Mesodermal cell (in vitro differentiated cells): ENCODE data around the gene CNR2.

ENCODE experiments used
- H3K27ac ChIP-seq: 2 replicates; pipeline ENCODE4 v1.7.0; 2013; ENCODE audit warnings: mild to moderate bottlenecking, low read depth, low read length, moderate library complexity; ENCODE audit not compliant: severe bottlenecking
- H3K36me3 ChIP-seq: 2 replicates; pipeline ENCODE4 v1.7.1; 2013; ENCODE audit warnings: mild to moderate bottlenecking, low read length, moderate library complexity; ENCODE audit not compliant: control insufficient read depth, insufficient read depth
- H3K4me1 ChIP-seq: one replicate; pipeline ENCODE4 v1.7.1; 2013; ENCODE audit warnings: mild to moderate bottlenecking, low read length; ENCODE audit not compliant: insufficient read depth, control insufficient read depth, poor library complexity, severe bottlenecking
- H3K4me3 ChIP-seq: 2 replicates; pipeline ENCODE4 v1.7.0; 2013; ENCODE audit warnings: low read length, control low read depth, mild to moderate bottlenecking; ENCODE audit not compliant: insufficient read depth, poor library complexity, severe bottlenecking; ENCODE audit errors: extremely low read depth
- H3K9me3 ChIP-seq: 2 replicates; pipeline ENCODE4 v1.7.1; 2013; ENCODE audit warnings: mild to moderate bottlenecking, low read length, moderate library complexity; ENCODE audit not compliant: control insufficient read depth
- WGBS, 2 experiments: methylation state at CpG; one replicate each; pipeline ENCODE4 v1.1.5; 2013; ENCODE audit warnings: missing lambda C conversion rate in 2 of 2; ENCODE audit not compliant: insufficient coverage in 2 of 2; 5-methylcytosine and 5-hydroxymethylcytosine counted together

CNR2 gene

DNA sequence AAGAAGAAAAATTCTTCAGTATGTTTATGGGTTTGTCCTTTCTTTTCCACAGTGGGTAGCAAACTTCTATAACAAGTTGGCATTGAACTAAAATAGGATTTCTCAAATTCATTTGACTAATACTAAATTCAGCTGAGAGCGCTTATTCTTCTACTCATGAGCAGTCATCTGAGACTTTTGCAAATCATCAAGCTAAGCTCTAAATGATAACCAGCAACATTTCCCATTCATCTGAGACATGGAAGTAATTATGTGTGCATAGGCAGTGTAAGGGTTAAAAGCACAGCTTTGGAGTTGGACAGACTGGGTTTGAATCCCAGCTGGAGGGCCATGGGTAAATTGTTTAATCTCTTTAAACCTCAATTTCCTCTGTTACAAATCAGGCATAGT lies 18.3 kb upstream of the CNR2 start:
- Histone ChIP-seq H3K4me1 (peaks cover 6% of the 10 kb centered on the region), H3K9me3 (no peaks in the 10 kb centered on the region), H3K36me3 (no peaks in the 10 kb centered on the region), H3K4me3 (no peak overlapping the region), H3K27ac (no peak overlapping the region)
- WGBS, 2 experiments, result 86 to 100% methylated on average over 1 of the region's 1 CpG

DNA sequence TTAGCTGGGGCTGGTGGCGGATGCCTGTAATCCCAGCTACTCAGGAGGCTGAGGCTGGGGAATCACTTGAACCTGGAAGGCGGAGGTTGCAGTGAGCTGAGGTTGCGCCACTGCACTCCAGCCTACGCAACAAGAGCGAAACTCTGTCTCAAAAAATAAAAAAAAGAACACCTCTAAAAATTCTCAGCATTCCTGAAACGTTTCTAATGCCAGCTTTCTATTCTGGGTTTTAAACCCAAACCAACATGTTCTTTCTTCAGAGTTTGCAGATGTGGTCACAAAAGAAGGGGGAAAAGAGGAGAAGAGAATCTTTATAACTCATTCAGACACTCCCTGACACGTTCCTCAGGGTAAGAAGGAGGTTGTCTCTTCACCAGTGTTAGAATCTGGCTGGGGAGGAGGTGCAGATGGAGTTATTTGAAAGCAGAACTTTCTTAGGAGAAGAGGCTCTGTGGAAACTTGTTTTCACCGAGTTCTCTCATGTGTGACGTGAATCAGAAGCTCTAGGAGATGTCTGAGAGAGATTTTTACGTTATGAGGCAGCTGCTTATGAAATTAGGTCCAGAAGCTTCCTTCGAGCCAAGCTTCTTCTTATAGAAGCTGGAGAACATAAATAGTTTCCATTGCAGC lies 17.8 kb upstream of the CNR2 start:
- Histone ChIP-seq H3K4me3 (no peak overlapping the region), H3K27ac (peak overlapping the region; percentile 49)
- 86 to 90% methylated on average over 8 to 9 of the region's 11 CpGs for WGBS, 2 experiments

GRCh38 chr1:23930270-23930669 lies 17.1 kb upstream of the CNR2 start:
- H3K4me1 ChIP-seq, result peaks cover 6% of the 10 kb centered on the region
- no peaks in the 10 kb centered on the region for H3K36me3 ChIP-seq
- no peak overlapping the region for H3K4me3 ChIP-seq
- no peak overlapping the region for H3K27ac ChIP-seq
- 83% methylated on average over 1 of the region's 5 CpGs; no CpG with 5 or more reads in 1 of the 2 experiments for WGBS, 2 experiments
- no peaks in the 10 kb centered on the region for H3K9me3 ChIP-seq

More for the DNA sequence above, 17.8 kb upstream of the CNR2 start:
- H3K9me3 ChIP-seq, result no peaks in the 10 kb centered on the region
- no peaks in the 10 kb centered on the region for H3K36me3 ChIP-seq
- H3K4me1 ChIP-seq, result peaks cover 6% of the 10 kb centered on the region

GRCh38 chr1:23928789-23929188 lies 15.6 kb upstream of the CNR2 start:
- 76 to 91% methylated on average over 2 to 4 of the region's 4 CpGs for whole genome bisulfite sequencing, 2 experiments

GRCh38 chr1:23927097-23927496 lies 13.9 kb upstream of the CNR2 start:
- Histone ChIP-seq H3K4me3 (no peak overlapping the region), H3K4me1 (peaks cover 6% of the 10 kb centered on the region), H3K36me3 (no peaks in the 10 kb centered on the region), H3K9me3 (no peaks in the 10 kb centered on the region), H3K27ac (no peak overlapping the region)
- 80 to 100% methylated on average over 1 of the region's 1 CpG for WGBS, 2 experiments

More at GRCh38 chr1:23928789-23929188, 15.6 kb upstream of the CNR2 start:
- H3K4me1 ChIP-seq, result peaks cover 6% of the 10 kb centered on the region
- H3K4me3 ChIP-seq, result no peak overlapping the region
- H3K27ac ChIP-seq, result no peak overlapping the region
- no peaks in the 10 kb centered on the region for H3K9me3 ChIP-seq
- no peaks in the 10 kb centered on the region for H3K36me3 ChIP-seq

GRCh38 chr1:23925279-23925678 lies 12.1 kb upstream of the CNR2 start:
- no peaks in the 10 kb centered on the region for H3K4me1 ChIP-seq
- H3K27ac ChIP-seq, result no peak overlapping the region
- H3K36me3 ChIP-seq, result no peaks in the 10 kb centered on the region
- no peak overlapping the region for H3K4me3 ChIP-seq
- 81 to 93% methylated on average over 2 to 3 of the region's 3 CpGs for WGBS, 2 experiments
- H3K9me3 ChIP-seq, result no peaks in the 10 kb centered on the region

DNA sequence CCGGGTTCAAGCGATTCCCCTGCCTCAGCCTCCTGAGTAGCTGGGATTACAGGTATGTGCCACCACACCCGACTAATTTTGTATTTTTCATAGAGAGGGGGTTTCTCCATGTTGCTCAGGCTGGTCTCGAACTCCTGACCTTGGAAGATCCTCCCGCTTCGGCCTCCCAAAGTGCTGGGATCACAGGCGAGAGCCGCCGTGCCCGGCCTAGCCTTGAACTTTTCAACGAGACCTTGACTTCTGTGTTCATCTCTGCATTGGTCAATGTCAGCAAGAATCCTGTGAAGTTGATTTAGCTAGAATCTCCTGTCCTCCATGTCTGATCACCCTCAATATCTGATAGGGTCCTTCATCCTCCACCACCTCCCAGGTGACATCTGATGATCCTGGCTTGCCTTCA lies 11.4 kb upstream of the CNR2 start:
- WGBS, 2 experiments, result 96 to 97% methylated on average over 6 to 7 of the region's 11 CpGs

GRCh38 chr1:23923592-23924499 lies 10.7 kb upstream of the CNR2 start:
- Histone ChIP-seq H3K27ac (no peak overlapping the region), H3K4me3 (no peak overlapping the region), H3K9me3 (no peaks in the 10 kb centered on the region), H3K4me1 (no peaks in the 10 kb centered on the region), H3K36me3 (no peaks in the 10 kb centered on the region)
- 90 to 93% methylated on average over 7 to 8 of the region's 8 CpGs for WGBS, 2 experiments

More for the DNA sequence above, 11.4 kb upstream of the CNR2 start:
- Histone ChIP-seq H3K4me3 (no peak overlapping the region), H3K36me3 (no peaks in the 10 kb centered on the region), H3K27ac (no peak overlapping the region), H3K4me1 (no peaks in the 10 kb centered on the region), H3K9me3 (no peaks in the 10 kb centered on the region)

DNA sequence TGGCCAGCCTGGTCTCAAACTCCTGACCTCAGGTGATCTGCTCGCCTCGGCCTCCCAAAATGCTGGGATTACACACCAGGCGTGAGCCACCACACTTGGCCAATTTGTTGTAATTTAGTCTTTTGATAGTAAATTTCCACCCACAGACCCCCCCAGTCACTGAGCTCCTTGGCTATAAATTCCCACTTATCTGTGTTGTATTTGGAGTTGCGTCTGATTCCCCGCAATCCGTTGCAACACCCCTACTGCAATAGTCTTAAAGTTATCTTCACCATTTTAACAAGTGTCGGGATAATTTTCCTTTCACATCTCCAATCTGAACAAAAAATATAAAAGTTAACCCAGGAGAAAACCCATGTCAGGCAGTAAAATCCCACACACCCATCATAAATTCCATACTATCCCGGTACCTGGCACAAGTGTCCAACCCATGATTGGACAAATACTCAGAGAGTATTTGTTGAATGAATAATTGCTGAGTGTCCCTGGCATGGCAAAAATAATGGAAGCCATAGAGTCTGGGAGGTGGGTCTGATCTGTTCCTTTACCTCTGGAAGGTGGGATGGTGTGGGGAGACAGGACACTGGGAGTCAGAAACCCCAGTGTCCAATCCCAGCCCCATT lies 9.3 kb upstream of the CNR2 start:
- Histone ChIP-seq H3K27ac (no peak overlapping the region), H3K4me1 (no peaks in the 10 kb centered on the region), H3K4me3 (no peak overlapping the region), H3K36me3 (no peaks in the 10 kb centered on the region), H3K9me3 (no peaks in the 10 kb centered on the region)
- WGBS, 2 experiments, result 84 to 100% methylated on average over 1 to 3 of the region's 8 CpGs

GRCh38 chr1:23916209-23917131 lies 3.3 kb upstream of the CNR2 start:
- Histone ChIP-seq H3K4me3 (no peak overlapping the region), H3K4me1 (no peaks in the 10 kb centered on the region)
- 61 to 70% methylated on average over 10 to 11 of the region's 12 CpGs for WGBS, 2 experiments

More at GRCh38 chr1:23916209-23917131, 3.3 kb upstream of the CNR2 start:
- Histone ChIP-seq H3K36me3 (no peaks in the 10 kb centered on the region), H3K27ac (no peak overlapping the region), H3K9me3 (no peaks in the 10 kb centered on the region)
